H1 (cell line): ENCODE measurements around the gene HGFAC.

ENCODE experiments used
- ASH2L ChIP-seq: fragments of 200-600, 300-600 bp; sonication (generic); IDR thresholded peaks from one replicate; pipeline ENCODE4 v1.7.1; 2017; ENCODE audit warnings: low read length
- BRCA1 ChIP-seq: IDR thresholded peaks from 2 replicates; pipeline ENCODE4 v1.6.1; 2012; ENCODE audit warnings: low read depth, low read length, improper control_type of control experiment
- E2F6 ChIP-seq: IDR thresholded peaks from 2 replicates; pipeline ENCODE4 v1.6.1; 2012; ENCODE audit warnings: inconsistent platforms
- EGR1 ChIP-seq: IDR thresholded peaks from 2 replicates; pipeline ENCODE4 v1.6.1; 2011; ENCODE audit warnings: low read depth, low read length, borderline replicate concordance
- EP300 ChIP-seq, 2 experiments: IDR thresholded peaks; 1 replicate in 1 of 2; 2 replicates in 1 of 2; pipeline ENCODE4 v1.6.1; 2011 to 2012; ENCODE audit warnings: low read depth in 2 of 2, low read length in 2 of 2, mild to moderate bottlenecking in 2 of 2, borderline replicate concordance in 1 of 2, inconsistent platforms in 1 of 2, moderate library complexity in 1 of 2
- EZH2 ChIP-seq: fragments of 200-600 bp; sonication (generic); IDR thresholded peaks from 2 replicates; pipeline ENCODE4 v1.7.1; 2012; ENCODE audit warnings: low read depth, mild to moderate bottlenecking, moderate library complexity, low read length, inconsistent platforms; ENCODE audit not compliant: severe bottlenecking
- HDAC6 ChIP-seq: IDR thresholded peaks from one replicate; pipeline ENCODE4 v1.7.1; 2012; ENCODE audit warnings: low read depth, mild to moderate bottlenecking, inconsistent platforms, low read length, moderate library complexity
- JUN ChIP-seq: IDR thresholded peaks from 2 replicates; pipeline ENCODE4 v1.6.1; 2011; ENCODE audit warnings: low read depth, mild to moderate bottlenecking, improper control_type of control experiment, low read length
- JUND ChIP-seq: IDR thresholded peaks from 2 replicates; pipeline ENCODE4 v1.6.1; 2011; ENCODE audit warnings: mild to moderate bottlenecking, improper control_type of control experiment, low read length
- MAX ChIP-seq: IDR thresholded peaks from 2 replicates; pipeline ENCODE4 v1.6.1; 2012; ENCODE audit warnings: inconsistent platforms
- POLR2A ChIP-seq, 2 experiments: IDR thresholded peaks; 1 replicate in 1 of 2; 2 replicates in 1 of 2; pipeline ENCODE4 v1.6.1; 2011; ENCODE audit warnings: low read depth in 2 of 2, low read length in 2 of 2, mild to moderate bottlenecking in 2 of 2; ENCODE audit errors: control extremely low read depth in 1 of 2
- RFX5 ChIP-seq: IDR thresholded peaks from 2 replicates; pipeline ENCODE4 v1.6.1; 2011; ENCODE audit warnings: low read depth, low read length, improper control_type of control experiment, borderline replicate concordance
- RXRA ChIP-seq: IDR thresholded peaks from 2 replicates; pipeline ENCODE4 v1.6.1; 2011; ENCODE audit warnings: low read depth, mild to moderate bottlenecking, low read length, moderate library complexity; ENCODE audit not compliant: insufficient read depth
- TF ChIP-seq, protein P1 (sequence below), 3 experiments: IDR thresholded peaks; 1 replicate in 2 of 3; 2 replicates in 1 of 3; pipeline versions ENCODE4 v1.5.1 to v1.6.1; 2011; ENCODE audit warnings: low read length in 3 of 3, mild to moderate bottlenecking in 3 of 3, inconsistent platforms in 2 of 3, low read depth in 1 of 3, moderate library complexity in 1 of 3; ENCODE audit not compliant: insufficient read depth in 1 of 3; ENCODE audit errors: control extremely low read depth in 1 of 3

- TF ChIP-seq ASH2L (no peak), POLR2A (IDR thresholded peaks at IDR 0.05; ENCODE audit: control extremely low read depth in 1 of 2, low read depth in 2 of 2, low read length in 2 of 2) (no peak), BRCA1 (no peak), EGR1 (no peak), RXRA (no peak), JUND (no peak), MAX (no peak), HDAC6 (no peak), E2F6 (no peak), EP300 (IDR thresholded peaks at IDR 0.05; ENCODE audit: borderline replicate concordance in 1 of 2, low read depth in 2 of 2, low read length in 2 of 2) (no peak), EZH2 (no peak), RFX5 (no peak), JUN (no peak)
- TF ChIP-seq, protein P1, sequence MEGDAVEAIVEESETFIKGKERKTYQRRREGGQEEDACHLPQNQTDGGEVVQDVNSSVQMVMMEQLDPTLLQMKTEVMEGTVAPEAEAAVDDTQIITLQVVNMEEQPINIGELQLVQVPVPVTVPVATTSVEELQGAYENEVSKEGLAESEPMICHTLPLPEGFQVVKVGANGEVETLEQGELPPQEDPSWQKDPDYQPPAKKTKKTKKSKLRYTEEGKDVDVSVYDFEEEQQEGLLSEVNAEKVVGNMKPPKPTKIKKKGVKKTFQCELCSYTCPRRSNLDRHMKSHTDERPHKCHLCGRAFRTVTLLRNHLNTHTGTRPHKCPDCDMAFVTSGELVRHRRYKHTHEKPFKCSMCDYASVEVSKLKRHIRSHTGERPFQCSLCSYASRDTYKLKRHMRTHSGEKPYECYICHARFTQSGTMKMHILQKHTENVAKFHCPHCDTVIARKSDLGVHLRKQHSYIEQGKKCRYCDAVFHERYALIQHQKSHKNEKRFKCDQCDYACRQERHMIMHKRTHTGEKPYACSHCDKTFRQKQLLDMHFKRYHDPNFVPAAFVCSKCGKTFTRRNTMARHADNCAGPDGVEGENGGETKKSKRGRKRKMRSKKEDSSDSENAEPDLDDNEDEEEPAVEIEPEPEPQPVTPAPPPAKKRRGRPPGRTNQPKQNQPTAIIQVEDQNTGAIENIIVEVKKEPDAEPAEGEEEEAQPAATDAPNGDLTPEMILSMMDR (IDR thresholded peaks at IDR 0.05; ENCODE audit: control extremely low read depth in 1 of 3, insufficient read depth in 1 of 3, low read depth in 1 of 3, low read length in 3 of 3) = no peak
Measured at GRCh38 chr4:3475713-3476260, 34.0 kb downstream of the HGFAC start.
